ENCODE measurements around the gene ELOVL2.
A peak's percentile ranks its signal among the peaks of the same experiment; 100 is the strongest.
"Not testable (repeated sequence)": the region's sequence is repeated elsewhere in the genome, so short reads cannot be mapped to it uniquely, and the experiment has no call there.

Gene ELOVL2, protein sequence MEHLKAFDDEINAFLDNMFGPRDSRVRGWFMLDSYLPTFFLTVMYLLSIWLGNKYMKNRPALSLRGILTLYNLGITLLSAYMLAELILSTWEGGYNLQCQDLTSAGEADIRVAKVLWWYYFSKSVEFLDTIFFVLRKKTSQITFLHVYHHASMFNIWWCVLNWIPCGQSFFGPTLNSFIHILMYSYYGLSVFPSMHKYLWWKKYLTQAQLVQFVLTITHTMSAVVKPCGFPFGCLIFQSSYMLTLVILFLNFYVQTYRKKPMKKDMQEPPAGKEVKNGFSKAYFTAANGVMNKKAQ

DNA sequence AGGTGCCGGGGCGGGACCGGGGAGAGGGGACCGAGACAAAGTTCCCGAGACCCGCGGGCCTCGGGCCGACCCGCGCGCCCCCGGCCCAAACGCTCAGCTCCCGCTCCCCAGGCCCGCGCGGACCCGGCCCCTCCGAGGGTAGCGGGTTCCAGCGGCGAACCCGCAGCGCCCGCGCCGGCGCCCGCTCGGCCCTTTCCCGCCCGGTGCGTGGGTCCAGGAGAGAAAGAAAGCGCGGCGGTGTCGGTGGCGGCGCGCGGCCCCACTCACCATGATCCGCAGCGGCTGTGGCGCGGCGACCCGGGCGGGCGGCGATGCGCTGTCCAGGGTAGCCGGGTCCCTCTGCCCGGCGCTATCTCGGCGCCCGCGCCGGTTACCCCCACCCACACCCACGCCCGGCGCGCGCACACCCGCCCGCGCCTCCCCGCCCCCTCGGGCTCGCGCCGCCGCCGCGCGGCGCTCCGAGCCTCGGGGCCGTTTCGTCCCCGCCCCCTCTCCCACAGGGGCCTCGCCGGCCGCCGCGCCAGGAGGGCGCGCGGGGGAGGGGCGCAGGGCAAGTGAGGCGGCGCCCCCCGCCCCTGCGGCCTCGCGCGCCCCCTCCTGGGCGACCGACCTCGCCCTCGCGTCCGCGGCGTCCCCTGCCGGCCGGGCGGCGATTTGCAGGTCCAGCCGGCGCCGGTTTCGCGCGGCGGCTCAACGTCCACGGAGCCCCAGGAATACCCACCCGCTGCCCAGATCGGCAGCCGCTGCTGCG is at the start of gene ELOVL2:
Gene ELOVL2 (minus strand): TSS at position 345 of the 751 bp plus-strand sequence. CDS start 75 bp downstream, at position 270.
- no peak for DNase-seq

DNA sequence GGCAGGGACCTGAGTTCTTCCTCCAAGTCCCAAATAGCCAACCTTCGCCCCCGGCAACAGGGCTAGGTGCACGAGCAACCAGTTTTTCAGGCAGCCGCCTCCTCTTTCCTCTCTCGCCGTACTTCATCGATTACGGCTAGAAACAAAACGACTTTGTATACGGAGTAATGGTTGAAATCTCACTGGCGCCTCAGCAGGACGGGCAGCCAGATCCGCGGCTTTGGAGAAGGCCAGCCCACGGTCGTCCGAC is 49.2 kb upstream of the ELOVL2 start:
- no peak for DNase-seq

DNA sequence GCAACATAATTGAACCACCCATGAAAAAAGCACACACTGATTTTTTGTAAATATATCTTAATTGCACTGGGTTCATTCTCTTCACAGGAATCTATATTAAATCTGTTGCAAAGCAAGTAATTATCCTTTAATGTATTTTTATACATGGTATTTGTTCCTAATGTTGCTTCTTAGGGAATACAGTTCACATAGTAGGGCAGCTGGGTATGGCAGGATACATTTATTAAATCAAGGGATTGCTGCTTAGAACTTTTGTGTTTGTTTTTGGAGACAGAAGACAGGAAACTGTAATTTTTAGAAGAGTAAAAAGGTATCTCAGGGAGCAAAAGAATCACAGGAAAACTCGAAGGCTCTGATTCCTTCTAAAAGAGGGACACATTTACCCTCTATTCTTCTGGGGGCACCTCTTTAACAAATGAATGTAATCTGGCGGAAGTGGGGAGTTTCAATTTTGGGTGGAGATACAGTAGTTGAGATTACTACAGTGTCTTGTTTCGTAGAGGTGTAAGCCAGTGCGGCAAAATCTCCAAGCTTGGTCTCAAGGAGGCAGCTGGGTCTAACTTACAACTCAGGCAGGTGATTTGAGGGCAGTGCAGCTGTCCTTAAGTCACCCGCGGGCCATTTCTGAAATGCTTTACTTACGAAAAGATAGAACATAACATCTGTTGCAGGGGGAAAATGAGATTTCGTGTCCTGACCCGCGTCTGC is 48.7 kb upstream of the ELOVL2 start:
- no peak for DNase-seq

DNA sequence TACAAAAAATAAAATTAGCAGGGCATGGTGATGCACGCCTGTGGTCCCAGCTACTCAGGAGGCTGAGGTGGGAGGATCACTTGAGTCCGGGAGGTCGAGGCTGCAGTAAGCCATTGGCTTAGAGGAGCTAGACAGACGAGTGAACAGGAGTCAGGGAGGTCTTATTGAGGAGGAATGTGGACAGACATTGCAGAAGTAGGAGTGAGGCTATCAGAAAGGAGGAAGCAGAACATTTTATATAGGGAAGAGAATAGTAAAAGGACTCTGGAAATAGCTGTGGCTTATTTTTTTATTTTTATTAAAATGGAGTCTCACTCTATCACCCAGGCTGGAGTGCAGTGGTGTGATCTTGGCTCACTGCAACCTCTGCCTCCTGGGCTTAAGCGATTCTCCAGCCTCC is 47.0 kb upstream of the ELOVL2 start:
- not testable (repeated sequence) for DNase-seq

DNA sequence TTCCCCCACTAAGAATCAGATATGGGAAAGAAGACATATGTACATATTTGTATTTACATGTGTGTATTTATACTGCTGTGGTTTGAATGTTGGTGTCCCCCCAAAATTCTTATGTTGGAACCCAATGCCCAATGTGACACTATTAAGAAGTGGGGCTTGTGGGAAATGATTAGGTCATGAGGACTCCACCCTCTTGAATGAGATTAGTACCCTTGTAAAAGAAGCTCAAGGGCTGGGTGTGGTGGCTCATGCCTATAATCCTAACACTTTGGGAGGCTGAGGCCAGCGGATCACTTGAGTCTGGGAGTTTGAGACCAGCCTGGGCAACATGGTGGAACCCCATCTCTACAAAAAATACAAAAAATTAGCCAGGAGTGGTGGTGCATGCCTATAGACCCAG is 45.6 kb upstream of the ELOVL2 start:
- DNase-seq = no peak

DNA sequence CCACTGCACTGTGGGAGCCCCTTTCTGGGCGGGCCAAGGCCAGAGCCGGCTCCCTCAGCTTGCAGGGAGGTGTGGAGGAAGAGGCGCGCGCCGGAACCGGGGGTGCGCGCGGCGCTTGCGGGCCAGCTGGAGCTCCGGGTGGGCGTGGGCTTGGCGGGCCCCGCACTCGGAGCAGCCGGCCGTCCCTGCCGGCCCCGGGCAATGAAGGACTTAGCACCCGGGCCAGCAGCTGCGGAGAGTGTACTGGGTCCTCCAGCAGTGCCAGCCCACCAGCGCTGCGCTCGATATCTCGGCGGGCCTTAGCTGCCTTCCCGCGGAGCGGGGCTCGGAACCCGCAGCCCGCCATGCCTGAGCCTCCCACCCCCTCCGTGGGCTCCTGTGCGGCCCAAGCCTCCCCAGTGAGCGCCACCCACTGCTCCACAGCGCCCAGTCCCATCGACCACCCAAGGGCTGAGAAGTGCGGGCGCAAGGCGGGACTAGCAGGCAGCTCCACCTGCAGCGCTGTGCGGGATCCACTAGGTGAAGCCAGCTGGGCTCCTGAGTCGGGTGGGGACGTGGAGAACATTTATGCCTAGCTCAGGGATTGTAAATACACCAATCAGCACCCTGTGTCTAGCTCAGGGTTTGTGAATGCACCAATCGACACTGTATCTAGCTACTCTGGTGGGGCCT is 43.2 kb upstream of the ELOVL2 start:
- not testable (repeated sequence) for DNase-seq

DNA sequence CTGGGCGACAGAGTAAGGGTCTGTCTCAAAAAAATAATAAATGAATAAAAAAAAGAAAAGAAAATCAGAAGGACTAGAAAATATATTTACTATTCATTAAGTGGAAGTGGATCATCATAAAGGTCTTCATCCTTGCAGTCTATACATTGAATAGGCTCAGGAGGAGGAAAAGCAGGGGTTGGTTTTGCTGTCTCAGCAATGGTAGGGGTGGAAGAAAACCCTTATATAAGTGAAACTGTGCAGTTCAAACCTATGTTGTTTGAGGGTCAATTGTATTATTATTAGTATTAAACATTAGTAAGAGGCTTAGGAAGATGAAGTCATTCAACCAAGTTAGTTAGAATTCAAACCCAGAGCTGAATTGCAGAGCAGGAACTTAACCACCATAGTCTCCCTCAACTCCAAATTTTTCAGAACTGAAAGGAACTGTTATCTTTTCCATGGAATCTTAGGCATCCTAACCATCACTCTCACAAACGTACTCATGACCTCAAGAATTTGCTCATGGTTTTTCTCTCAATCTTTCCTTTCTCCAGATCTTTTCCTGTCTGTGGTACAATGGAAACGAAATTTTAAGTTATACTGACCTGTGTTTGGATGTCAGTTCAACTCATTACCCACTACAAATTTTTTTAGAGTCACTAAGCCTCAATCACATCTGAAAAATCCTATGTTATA is 41.8 kb upstream of the ELOVL2 start:
- DNase-seq = no peak

DNA sequence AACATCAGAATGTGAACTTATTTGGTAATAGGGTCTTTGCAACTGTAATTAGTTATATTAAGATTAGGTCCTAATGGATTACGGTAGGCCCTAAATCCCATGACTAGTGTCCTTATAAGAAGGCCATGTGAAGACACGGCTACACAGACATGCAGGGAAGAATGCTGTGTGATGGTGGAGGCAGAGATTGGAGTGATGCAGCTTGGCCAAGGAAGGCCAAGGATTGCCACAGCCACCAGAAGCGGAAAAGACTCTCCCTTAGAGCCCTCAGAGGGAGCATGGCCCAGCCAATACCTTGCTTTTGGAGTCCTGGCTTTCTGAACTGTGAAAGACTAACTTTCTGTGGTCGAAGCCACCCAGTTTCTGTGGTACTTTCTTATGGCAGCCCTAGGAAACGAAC is 39.9 kb upstream of the ELOVL2 start:
- DNase-seq = no peak

DNA sequence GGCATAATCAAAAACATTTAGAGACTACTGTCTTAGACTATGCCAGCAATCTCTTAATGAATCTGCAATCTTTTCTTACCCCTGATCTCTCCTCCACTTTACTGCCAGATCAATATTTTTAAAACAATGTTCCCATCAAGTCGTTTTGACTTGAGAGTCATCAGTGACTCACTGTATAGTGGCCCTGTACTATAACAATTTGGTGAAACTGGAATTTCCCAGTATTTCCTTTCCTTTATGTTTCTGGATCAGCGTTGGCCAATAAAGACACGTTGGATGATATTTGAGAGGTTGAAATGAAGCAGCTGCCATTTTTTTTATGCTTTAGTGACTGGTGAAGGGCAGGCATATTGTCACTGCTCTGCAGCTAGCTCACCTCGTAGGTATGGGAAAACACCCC is 39.4 kb upstream of the ELOVL2 start:
- DNase-seq = no peak

DNA sequence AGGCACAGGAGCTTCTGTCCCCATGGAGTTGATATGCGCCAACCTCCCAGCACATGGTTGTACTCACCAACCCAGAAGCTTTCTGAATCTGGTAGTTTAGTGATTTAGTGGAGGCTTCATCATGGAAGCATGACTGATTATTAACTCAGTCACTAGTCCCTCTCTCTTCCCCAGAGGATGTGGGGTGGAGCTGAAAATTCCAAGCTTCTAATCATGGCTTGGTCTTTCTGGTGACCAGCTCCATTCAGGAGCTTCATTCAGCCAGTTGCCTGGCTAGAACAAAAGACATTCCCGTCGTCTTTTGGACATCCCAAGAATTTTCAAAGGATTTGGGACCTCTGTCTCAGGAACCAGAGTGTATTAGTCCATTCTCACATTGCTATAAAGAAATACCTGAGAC is 36.2 kb upstream of the ELOVL2 start:
- DNase-seq = no peak

DNA sequence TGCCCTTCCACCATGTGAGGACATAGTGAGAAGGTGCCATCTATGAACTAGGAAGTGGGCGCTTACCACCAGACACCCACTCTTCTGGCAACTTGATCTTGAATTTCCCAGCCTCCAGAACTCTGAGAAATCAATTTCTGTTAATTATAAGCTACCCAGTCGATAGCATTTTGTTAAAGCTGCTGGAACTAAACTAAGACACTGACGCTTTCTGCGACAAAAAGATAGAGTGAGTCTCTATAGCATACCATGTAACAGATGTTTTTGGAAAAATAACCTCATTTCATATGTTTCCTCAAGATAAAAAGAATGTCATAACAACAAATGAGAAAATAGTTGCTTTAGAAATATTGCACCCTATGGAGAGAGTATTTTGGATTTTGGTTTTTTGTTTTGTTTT is 34.2 kb upstream of the ELOVL2 start:
- no peak for DNase-seq

DNA sequence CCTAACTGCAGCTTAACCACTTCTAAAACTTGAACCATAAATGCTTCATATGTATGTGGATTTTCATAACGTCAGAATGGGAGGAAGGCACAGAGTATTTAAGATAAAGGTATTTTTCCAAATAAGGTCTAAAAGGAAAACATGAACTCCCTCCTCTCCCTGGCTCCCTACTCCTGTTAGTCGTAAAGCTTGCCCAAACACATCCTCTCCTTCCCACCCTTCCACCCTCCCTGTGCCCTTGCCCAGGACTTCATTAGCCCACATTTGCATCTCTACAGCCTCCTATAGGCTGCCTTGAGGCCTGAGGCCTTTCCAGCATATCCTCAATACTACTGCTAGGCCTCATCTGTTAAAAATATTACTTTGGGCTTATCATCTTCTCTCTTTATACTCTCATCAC is 32.4 kb upstream of the ELOVL2 start:
- no peak for DNase-seq

DNA sequence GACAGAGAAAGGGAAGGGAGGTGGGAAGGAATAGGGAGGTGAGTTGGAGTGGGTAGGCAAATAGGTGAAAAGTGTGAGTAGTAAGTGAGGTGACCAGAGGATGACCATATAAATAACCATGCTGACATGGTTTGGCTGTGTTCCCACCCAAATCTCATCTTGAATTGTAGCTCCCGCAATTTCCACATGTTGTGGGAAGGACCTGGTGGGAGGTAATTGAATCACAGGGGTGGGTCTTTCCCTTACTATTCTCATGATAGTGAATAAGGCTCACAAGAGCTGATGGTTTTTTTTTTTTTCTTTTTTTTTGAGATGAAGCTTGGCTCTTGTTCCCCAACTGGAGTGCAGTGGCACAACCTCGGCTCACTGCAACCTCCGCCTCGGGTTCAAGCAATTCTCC is 28.0 kb upstream of the ELOVL2 start:
- DNase-seq = no peak

DNA sequence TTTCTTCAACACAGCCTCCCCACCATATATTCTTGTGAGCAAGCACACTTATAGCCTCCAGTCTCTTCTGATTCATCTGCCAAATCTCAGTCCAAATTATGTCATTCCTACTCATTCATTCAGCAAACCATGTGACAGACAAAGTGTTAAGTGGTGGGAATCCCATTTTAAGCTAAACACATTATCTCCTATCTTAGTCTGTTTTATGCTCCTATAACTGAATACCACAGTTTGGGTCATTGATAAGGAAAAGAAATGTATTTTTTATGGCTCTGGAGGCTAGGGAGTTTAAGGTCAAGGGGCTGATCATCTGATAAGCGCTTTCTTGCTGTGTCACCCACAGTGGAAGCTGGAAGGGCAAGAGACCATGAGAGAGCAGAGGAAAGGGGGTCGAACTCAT is 25.7 kb upstream of the ELOVL2 start:
- DNase-seq = no peak

DNA sequence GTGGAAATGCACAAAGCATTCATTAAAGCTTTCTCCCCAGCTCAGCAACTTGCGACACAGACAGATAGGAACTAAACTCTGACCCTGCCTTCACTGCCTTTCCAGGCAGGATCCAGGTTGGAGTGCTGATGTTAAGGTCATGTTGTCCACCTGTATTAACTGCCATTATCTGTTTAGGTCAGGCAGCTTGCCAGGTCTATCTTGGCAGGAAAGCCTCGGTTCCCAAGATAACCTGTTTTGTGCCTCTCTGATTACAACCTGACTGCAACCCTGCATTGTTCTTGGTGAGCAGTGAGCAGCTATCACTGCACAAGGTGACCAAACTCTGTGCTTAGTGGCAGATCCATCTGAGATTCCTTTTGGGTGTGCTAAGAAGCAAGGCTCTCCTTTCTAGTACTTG is 23.2 kb upstream of the ELOVL2 start:
- DNase-seq = no peak

DNA sequence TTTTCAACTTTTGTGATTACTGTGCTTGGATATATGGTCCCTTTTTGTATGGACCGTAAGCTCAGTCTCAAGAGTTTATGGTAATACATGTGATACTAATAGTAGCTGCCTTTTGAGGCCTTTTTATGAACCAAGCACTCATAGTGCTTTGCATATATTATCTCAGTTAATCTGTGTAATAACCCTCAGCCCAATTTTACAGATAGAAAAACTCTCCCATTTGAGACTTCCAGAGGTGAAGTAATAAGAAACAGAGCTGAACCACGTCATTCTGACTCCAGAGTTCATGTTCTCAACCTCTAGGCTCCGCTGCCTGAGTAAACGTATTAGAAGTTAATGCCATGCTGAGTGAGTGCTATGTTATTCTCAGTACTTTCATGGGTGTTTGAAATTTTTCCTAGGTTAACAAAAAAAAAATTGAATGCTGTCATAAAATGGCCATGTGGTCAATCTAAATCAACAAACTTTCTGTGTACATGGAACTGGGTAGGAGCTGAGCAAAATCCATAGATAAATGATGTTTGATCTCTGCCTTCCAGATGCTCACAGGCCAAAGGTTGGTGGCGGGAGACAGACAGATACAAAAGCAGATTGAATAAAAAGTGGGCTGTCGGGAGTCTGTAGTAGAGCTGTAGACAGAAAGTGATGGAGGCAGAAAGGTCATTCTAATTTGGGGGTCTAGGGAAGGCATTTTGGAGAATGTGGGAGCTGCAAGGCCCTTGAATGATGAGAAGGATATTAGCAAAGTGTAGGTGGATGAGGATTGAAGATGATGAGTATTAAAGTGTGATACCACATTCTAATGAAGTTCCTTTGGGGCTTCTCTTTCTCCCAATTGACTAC is 22.6 kb upstream of the ELOVL2 start:
- no peak for DNase-seq

DNA sequence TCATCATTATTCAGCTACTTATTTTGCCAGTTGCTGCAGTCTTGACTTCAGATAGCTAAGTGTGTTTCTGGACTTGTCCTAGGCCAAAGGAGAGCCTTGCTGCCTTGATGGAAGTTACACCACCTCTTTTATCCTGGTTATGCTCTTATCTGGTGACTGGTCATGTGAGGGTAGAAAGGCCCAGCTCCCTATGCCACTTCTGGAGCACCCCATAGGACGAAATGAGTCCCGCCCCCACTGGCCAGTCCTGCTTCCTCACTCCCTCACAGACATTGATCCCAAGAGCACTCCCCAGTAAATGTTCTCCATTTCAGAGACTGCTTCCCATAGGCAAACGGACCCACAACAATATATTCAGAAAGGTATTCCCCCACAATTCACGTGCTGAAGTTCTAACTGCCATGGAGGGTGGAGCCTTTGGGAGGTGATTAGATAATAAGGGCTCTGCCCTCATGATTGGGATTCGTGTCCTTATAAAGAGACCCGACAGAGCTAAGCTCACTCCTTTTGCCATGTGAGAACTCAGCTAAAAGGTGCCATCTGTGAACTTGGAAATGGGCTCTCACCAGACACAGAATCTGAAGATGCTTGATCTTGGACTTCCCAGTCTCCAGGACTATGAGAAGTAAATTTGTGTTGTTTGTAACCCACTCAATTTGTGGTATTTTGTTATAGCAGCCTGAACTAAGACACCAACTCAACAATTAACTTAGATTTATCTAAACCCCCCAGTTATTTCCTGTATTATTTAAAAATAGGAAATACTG is 21.5 kb upstream of the ELOVL2 start:
- no peak for DNase-seq

DNA sequence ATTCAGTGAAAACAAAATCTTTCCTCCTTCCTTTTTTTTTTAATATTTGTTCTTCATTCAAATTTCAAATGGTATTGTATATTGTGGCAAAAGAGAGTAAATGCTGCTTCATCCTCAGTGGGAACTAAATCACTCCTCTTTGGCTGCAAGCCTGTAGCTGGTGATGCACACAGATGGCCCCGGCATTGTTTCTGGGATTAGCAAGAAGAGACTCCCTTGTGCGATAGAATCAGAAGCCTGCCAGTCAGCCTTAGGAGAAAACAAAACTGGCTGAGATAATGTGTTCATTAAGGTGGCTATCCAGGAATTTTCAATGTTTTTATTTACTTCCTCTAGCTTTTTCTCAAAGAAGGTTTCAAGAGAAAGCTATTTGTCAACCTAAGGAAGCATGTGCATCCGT is 20.7 kb upstream of the ELOVL2 start:
- peak in 1 of 2 experiments; percentile 17 for DNase-seq

DNA sequence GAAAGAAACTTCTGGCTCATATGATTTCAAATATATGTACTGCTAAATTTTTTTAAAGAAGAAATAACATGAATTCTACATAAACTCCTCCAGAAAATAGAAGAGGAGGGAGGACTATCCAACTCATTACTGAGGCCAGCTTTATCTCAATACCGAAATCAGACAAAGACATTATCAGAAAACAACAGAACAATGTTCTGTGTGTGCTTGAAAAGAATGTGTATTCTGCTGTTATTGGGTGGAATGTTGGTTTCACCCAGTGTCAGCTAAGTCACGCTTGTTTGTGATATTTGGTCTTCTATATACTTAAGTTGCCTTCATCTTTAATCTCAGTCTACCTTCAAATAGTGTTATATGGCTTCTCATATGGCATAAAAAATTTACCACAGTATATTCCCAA is 18.6 kb upstream of the ELOVL2 start:
- DNase-seq = no peak

DNA sequence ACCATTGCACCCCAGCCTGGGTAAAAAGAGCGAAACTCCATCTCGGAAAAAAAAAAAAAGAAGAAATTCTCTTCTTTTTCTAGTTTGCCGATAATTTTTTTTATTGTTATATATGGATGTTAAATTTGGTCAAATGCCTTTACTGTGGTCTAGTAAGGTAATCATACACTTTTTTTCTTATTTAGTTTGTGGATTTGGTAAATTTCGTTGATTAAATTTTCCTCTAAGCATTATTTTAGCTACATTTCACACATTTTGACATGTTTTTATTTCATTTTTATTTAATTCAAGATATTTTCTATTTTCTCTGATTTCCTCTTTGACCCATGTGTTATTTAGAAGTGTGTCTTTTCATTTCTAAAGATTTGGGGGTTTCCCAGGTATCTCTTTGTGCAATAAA is 18.0 kb upstream of the ELOVL2 start:
- no peak for DNase-seq

DNA sequence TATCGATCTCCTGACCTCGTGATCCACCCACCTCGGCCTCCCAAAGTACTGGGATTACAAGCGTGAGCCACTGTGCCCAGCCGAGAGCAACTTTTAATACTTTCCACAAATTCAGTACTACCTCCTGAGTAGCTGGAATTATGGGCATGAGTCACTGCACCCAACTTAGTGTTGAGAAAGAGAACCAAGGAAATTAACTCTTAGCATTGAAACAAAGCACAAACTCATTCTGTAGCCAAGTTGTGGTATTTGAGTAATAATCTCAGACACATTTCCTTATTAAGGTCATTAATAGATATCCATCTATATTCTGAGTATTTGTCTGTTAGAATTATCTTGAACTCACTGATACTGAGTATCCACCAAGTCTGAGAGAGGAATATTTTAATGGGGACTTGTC is 14.3 kb upstream of the ELOVL2 start:
- no peak for DNase-seq

Data from cerebellar nuclear complex (tissue), 1 donor.